Motor neuron (in vitro differentiated cells): ENCODE measurements around the gene FSD2. TPM values are rescaled to one million over a fixed set of nuclear protein-coding genes. Genes with fewer than 3 reads are reported as not detected.
"Not testable (repeated sequence)": the region's sequence is repeated elsewhere in the genome, so short reads cannot be mapped to it uniquely, and the experiment has no call there.

Source experiments
- ATAC-seq, 8 experiments: fragments of 200-7000 bp; cut with Tn5 transposase; replicated peaks in 6 of 8; 2 replicates each; pipeline ENCODE4 v1.8.0; 2021; ENCODE audit warnings: mild to moderate bottlenecking in 8 of 8, moderate library complexity in 8 of 8
- H3K27ac ChIP-seq, 2 donors: fragments of 250-450 bp; sonication (Bioruptor Pico); 2 replicates each; pipeline ENCODE4 v1.9.0; 2021; ENCODE audit warnings: antibody characterized with exemption in 2 of 2, mild to moderate bottlenecking in 2 of 2, moderate library complexity in 1 of 2
- H3K4me1 ChIP-seq, 2 donors: fragments of 250-450 bp; sonication (Bioruptor Pico); replicated peaks in 1 of 2; 2 replicates each; pipeline ENCODE4 v1.6.1; 2021; ENCODE audit warnings: antibody characterized with exemption in 2 of 2, mild to moderate bottlenecking in 2 of 2, moderate library complexity in 1 of 2
- H3K4me3 ChIP-seq, 5 donors: fragments of 250-450 bp; sonication (Bioruptor Pico); 2 replicates each; pipeline ENCODE4 v1.9.0; 2021; ENCODE audit warnings: antibody characterized with exemption in 5 of 5, mild to moderate bottlenecking in 5 of 5, moderate library complexity in 4 of 5
- WGBS, 10 experiments: fragments of 450-650 bp; shearing (Covaris generic); methylation state at CpG; one replicate each; pipeline ENCODE4 v1.0.0; 2022; 5-methylcytosine and 5-hydroxymethylcytosine counted together
- in situ Hi-C, 9 experiments: fragments of 400-800 bp; cut with MboI; loops; one replicate each; pipeline ENCODE4 v1.15.0; 2021; ENCODE audit warnings: low sequenced_read_pairs in 9 of 9, low pct_unique_long_range_greater_than_20kb in 2 of 9; ENCODE audit not compliant: unreplicated experiment in 9 of 9
- total RNA-seq, 8 experiments: library from RNA; unstranded; fragments of 300-600 nt; gene quantifications; 2 replicates each; pipeline versions ENCODE4 v1.2.3 to v1.2.4, GENCODE V29; 2022

Gene FSD2
- total RNA-seq, 8 experiments from 2014 or later, result 0.21 to 0.70 (median 0.44) TPM

DNA sequence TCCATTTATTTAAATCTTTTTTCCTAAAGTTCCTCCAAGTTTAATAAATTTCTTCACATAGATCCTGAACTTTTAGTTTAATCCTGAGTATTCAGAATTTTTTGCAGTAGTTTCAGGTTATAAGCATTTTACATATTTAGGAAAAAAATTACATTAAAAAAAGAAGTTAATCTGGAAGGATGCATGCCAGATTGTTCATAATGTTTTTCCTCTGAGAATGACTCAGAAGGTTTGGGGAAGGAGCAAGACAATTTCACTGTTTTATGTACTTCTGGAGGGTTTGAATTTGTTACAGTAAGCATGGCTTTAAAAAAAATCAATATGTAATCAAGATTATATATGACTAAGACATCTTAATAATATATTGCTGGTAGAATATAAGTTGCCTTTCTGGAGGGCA, 16.0 kb upstream of the FSD2 start:
- H3K4me3 ChIP-seq, ATAC-seq, H3K27ac ChIP-seq, in situ Hi-C loops, H3K4me1 ChIP-seq: not testable (repeated sequence)

DNA sequence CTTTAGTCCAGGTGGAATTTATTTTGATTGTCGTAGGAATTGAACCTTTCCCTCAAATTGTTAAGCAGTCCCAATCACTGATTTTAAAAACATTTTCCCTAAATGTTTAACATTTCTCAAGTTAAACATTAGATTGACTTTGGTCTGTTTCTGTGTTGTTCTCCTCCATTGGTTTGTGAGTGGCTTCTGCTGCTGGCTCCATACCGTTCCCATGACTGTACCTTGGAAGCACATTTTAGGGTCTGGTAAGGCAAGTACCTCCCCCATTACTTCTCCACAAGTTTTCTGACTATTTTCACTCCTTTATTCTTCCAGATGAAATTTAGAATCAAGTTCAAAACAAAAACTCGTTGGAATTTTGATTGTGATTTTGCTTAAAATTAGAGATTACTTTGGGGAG, 15.5 kb upstream of the FSD2 start:
- H3K4me3 ChIP-seq, in situ Hi-C loops: not testable (repeated sequence)
- WGBS, 10 experiments, result 59 to 100% (median 90%) methylated on average over 2 to 3 of the region's 3 CpGs

DNA sequence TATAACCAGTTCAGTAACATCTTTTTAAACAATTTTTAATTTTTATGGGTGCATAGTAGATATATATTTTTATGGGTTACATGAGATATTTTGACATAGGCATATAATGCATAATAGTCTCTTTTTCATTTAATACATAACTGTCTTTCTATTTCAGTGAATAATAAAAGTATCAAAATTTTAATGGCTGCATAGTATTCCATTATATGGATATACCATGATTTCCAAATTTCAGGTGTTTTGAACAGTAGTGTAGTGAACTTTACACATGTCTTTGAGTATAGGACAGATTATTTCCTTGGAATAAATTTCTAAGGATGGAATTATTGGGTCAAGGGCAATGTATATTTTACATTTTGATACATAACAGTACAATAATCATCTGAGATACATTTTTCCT, 14.3 kb upstream of the FSD2 start:
- in situ Hi-C loops, result no loop called here
- H3K27ac ChIP-seq, result no peak overlapping the region
- ATAC-seq, result no peak
- no peaks in the 10 kb centered on the region for H3K4me1 ChIP-seq
- H3K4me3 ChIP-seq, result no peak overlapping the region

More for the DNA sequence above, 15.5 kb upstream of the FSD2 start:
- not testable (repeated sequence) for ATAC-seq, H3K4me1 ChIP-seq, H3K27ac ChIP-seq

DNA sequence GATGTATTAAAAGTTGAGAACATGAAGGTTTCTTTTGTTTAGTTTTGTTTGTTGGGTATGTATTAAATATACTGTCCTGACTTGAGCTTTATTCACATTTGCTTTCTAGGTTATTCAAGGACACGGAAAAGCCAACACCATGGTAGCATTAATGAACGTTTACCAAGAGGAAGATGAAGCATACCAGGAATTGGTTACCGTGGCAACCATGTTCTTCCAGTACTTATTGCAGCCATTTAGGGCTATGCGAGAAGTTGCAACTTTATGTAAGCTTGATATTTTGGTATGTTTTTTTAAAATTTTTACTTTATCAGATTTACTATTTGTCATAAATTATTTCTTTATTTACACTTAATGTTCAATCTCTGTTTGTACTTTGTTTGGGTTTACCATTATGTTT, 7.1 kb upstream of the FSD2 start:
- no peak overlapping the region for H3K27ac ChIP-seq
- no peak overlapping the region for H3K4me3 ChIP-seq
- WGBS, 10 experiments, result 71 to 94% (median 83%) methylated on average over 1 to 4 of the region's 4 CpGs; no CpG with 5 or more reads in 1 of the 10 experiments
- in situ Hi-C loops, result no loop called here
- ATAC-seq, result no peak
- H3K4me1 ChIP-seq, result peaks cover 0 to 12% of the 10 kb centered on the region in 2 donors

DNA sequence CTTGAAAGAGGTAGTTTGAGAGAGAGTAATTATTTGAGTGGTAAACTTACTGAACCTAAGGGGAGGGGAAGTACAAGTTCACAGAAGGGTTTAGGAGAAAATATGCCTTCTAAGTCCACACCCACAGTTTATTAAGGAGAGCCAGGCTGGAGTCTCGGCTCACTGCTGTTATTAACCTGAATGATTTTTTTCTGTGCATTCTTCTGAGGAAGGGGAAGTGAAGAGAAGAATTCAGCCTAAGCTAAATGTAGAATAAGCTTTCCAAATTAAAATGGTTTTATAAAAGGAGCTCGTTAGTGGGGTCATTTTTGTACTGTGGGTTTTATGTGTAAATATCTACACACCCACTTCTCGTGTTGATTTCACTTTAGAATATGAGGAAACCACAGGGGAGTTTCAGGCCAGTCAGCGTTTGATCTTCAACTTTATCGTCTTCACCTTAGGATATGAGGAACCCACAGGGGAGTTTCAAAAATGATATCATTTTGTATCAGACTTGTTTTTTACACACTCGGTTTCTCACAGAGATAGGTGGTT, 5.1 kb upstream of the FSD2 start:
- in situ Hi-C loops, result no loop called here
- Histone ChIP-seq H3K27ac (no peak overlapping the region), H3K4me1 (peaks cover 0 to 12% of the 10 kb centered on the region in 2 donors), H3K4me3 (peak overlapping the region; percentile 71 to 86 (median 80))
- no peak for ATAC-seq
- WGBS, 10 experiments, result 0 to 18% (median 6%) methylated on average over 2 to 6 of the region's 6 CpGs

DNA sequence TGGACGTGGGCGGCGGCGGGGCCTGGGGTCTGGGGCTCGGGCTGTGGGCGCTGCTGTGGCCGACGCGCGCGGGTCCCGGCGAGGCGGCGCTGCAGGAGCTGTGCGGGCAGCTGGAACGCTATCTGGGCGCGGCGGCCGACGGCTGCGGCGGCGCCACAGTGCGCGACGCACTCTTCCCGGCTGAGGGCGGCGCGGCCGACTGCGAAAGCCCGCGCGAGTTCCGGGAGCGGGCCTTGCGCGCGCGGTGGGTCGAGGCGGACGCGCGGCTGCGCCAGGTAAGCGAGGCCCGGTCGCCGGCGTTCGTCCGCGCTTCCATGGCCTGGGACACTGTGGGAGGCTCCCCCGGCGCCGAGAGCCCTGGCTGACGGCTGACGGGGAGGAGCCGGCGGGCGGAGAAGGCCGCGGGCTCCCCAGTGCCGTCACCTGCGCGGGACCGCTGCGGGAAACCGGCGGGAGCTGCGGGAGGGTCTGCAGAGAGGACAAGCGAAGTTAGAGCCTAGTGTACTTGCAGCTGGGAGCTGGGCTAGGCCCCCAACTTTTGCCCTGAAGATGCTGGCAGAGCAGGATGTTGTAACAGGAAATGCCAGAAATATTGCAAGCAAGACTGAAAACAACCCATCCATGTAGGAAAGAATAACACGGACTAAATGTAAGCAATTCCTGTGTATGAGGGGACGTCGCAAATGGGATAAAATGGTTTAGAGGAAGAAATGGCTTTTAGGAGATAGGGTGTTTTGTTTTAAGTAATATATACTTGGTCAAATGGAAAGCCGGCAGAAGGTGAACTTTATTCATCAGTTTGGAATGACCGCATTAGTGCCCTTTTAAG, 4.4 kb upstream of the FSD2 start:
- ATAC-seq, result peak in 3 of 8 experiments; percentile 45 to 58 (median 49)
- WGBS, 10 experiments, result 0 to 8% (median 1%) methylated on average over 1 to 11 of the region's 81 CpGs
- in situ Hi-C loops, result no loop called here
- Histone ChIP-seq H3K27ac (peak overlapping the region; percentile 67 to 93), H3K4me3 (peak overlapping the region; percentile 71 to 86 (median 80)), H3K4me1 (peaks cover 0 to 12% of the 10 kb centered on the region in 2 donors)

DNA sequence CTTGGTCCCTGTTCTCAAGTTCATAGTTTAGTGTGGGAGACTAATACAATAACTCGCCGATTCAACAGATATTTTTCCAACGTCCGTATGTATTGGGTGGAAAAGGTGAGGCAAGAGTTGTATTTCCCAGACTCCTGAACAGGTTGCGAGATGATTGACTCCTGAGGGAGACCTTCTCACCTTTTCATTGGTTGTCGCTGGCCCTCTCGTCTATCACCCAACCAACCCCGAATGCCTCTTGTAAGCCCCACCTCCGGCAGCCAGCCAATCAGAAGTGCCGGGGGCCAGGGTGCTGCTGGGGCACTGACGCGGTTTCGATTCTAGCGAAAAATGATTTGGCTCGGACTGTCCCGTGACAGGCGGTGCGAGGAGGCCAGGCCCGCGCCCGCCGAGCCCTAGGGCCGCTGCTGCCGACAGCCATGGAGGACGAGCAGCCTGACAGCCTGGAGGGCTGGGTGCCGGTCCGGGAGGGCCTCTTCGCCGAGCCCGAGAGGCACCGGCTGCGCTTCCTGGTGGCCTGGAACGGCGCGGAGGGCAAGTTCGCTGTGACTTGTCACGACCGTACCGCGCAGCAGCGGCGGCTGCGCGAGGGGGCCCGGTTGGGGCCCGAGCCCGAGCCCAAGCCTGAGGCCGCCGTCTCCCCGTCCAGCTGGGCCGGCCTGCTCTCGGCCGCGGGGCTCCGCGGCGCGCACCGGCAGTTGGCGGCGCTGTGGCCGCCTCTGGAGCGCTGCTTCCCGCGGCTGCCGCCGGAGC, 3.6 kb upstream of the FSD2 start, which contains the start of gene WHAMM:
WHAMM (plus strand) TSS at position 321 of the 753 bp plus-strand sequence; CDS start at position 420, 99 bp downstream.
- peak; percentile 88 to 97 (median 96) for ATAC-seq
- in situ Hi-C loops, result no loop called here
- Histone ChIP-seq H3K4me3 (peak within 1 kb of the TSS; percentile 71 to 86 (median 80)), H3K27ac (peak within 1 kb of the TSS; percentile 67 to 93), H3K4me1 (peaks cover 0 to 12% of the 10 kb centered on the region in 2 donors)
- 0 to 2% (median 0%) methylated on average over 3 to 13 of the region's 67 CpGs; no CpG with 5 or more reads in 4 of the 10 experiments for WGBS, 10 experiments

DNA sequence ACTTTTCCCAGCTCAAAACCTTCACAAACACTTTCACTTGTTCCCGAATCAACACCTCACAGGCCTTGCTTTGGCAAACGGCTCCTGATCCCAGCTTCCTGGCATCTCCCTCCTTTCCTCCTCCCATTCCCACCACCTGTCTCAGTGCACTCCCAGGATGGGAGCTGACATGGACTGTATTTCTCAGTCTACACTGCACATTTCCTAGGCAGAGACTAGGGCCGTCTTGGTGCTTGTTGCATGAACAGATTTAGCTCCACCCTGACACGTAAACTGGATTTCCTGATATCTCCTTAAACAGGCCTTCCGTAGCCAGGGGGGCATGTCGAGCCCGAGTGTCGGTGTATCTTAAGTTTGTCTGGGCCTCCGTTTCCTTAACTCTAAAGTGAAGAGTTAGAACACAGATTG, 2.8 kb upstream of the FSD2 start:
- Histone ChIP-seq H3K4me1 (peaks cover 0 to 12% of the 10 kb centered on the region in 2 donors), H3K27ac (no peak overlapping the region), H3K4me3 (no peak overlapping the region)
- ATAC-seq, result no peak
- WGBS, 10 experiments, result 37 to 89% (median 78%) methylated on average over 1 to 8 of the region's 9 CpGs
- in situ Hi-C loops, result no loop called here

DNA sequence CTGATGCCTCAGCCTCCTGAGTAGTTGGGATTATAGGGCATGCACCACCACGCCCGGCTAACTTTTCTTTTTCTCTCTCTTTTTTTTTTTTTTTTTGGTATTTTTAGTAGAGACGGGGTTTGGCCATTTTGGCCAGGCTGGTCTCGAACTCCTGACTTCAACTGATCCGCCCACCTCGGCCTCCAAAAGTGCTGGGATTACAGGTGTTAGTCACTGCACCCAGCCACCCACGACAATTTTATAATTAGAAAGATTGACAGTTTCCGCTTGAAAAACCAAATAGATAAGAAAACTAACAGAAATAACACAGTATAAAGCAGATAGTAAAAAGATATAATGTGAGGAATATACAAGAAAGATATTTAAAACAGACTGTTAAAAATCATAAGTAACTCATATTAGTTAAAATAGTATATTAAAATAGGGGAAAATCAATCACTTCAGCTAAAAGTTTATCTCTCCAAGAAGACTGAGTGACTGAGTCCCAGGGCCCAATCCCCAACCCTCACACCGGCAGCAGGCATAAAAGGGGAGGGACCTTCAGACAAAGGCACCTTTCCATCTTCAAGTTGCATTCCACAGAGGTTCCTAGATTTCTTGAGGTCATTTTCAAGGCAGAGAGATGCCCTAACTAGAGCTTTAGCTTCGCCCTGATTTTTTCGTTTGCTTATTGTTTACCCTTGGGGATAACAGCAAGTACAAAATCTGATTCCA, 2.2 kb upstream of the FSD2 start:
- in situ Hi-C loops, result no loop called here
- ATAC-seq, result no peak
- H3K27ac ChIP-seq, result no peak overlapping the region

DNA sequence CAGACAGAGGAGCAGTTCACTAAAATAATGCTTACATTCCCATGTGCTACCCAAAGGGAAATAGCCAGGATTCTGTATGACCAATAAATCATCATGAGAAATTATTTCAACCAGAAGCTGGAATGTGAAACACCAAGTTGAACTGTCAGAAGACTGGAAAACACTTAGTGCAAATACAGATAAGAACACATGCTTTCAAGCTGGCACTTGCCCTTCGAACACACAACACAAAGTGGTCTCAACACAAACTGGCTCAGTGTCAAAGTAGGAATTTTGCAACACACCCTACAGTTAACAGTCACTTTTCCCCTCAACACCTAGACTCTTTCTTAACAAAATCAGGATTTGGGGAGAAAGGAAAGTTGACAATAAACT, 1.3 kb downstream of the FSD2 start:
- ATAC-seq, result no peak
- Histone ChIP-seq H3K27ac (no peak overlapping the region), H3K4me1 (no peaks in the 10 kb centered on the region), H3K4me3 (no peak overlapping the region)
- in situ Hi-C loops, result no loop called here
- 0 to 100% (median 40%) methylated on average over 1 of the region's 1 CpG; no CpG with 5 or more reads in 2 of the 10 experiments for WGBS, 10 experiments

More for the DNA sequence above, 2.2 kb upstream of the FSD2 start:
- no peak overlapping the region for H3K4me3 ChIP-seq
- 62 to 100% (median 90%) methylated on average over 4 to 10 of the region's 11 CpGs for WGBS, 10 experiments
- peaks cover 0 to 12% of the 10 kb centered on the region in 2 donors for H3K4me1 ChIP-seq

DNA sequence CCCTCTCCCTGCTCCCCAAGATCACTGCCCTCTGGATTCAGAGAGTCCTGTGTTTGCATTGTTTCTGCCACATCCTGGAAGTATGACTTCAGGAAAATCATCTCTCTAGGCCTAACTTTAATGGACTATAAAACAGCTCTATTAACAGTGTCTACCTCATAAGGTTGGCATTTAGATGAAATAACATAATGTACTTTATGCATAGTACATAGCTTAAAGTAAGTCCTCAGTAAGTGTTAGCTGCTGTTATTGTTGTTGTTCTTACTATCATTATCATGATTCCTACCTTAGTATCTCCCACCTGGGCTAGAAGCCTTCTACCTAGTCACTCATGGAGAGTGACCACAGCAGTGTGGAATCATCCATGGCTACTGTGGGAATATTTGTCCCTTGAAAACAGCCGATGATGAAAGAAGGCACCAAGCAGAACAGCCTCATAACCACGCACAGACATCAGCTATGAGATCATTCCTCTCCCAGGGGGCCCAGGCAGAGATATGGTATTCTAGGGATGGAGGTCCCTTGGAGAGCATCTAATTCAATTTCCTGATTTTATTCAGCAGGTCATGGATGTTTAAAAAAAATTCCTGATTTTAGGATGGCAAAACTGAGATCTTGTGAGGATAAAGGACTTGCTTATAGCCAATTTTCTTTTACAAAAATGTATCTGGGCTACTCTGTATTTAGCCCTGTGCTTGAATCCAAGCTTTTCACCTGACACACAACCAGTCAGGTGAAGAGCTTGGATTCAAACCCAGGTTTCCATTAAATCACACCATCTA, 1.9 kb downstream of the FSD2 start:
- 40 to 69% (median 45%) methylated on average over 1 to 2 of the region's 2 CpGs; no CpG with 5 or more reads in 6 of the 10 experiments for WGBS, 10 experiments
- H3K27ac ChIP-seq, result no peak overlapping the region
- H3K4me1 ChIP-seq, result no peaks in the 10 kb centered on the region
- in situ Hi-C loops, result no loop called here
- peak in 5 of 8 experiments; percentile 80 to 96 (median 88) for ATAC-seq
- no peak overlapping the region for H3K4me3 ChIP-seq

DNA sequence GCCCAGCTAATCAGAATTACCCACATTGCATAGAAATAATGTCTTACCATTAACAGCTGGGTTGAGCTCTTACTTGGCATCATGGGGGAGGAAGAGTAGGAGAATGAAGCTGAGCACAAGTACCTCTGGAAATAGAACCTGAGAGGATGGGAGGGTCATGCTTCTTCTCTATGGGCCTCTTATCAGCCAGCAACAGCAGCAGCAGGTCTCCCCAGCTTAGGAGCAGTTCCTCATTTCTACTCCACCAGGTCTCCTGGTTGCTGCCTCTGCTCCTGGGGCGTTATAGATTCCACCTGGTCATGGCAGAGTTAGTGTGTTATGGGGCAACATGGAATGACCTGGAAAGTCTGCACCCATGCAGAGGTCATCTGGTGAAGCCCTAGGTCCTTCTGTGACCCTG, 3.4 kb downstream of the FSD2 start:
- no peak for ATAC-seq
- 20 to 33% methylated on average over 1 of the region's 1 CpG; no CpG with 5 or more reads in 8 of the 10 experiments for WGBS, 10 experiments
- Histone ChIP-seq H3K27ac (no peak overlapping the region), H3K4me1 (no peaks in the 10 kb centered on the region), H3K4me3 (no peak overlapping the region)
- in situ Hi-C loops, result no loop called here
